ENCODE results near the gene C1orf167.
"Not testable (repeated sequence)": the region's sequence is repeated elsewhere in the genome, so short reads cannot be mapped to it uniquely, and the experiment has no call there.

C1orf167 gene

GRCh38 chr1:11800391-11800755 lies 38.4 kb downstream of the C1orf167 start:
- no peak for DNase-seq (ENCODE audit: low read depth)

- DNase-seq (ENCODE audit: low read depth): no peak
These were observed 38.9 kb downstream of the C1orf167 start for GRCh38 chr1:11800756-11801433.

- DNase-seq (ENCODE audit: low read depth): no peak
These were observed 40.6 kb downstream of the C1orf167 start for GRCh38 chr1:11802616-11802972.

GRCh38 chr1:11802973-11803885 lies 41.2 kb downstream of the C1orf167 start:
- DNase-seq (ENCODE audit: low read depth): peak; percentile 68

GRCh38 chr1:11803924-11804665 lies 42.1 kb downstream of the C1orf167 start:
- DNase-seq (ENCODE audit: low read depth): not testable (repeated sequence)

GRCh38 chr1:11804666-11805421 lies 42.9 kb downstream of the C1orf167 start:
- DNase-seq (ENCODE audit: low read depth): no peak

GRCh38 chr1:11805422-11806306 lies 43.7 kb downstream of the C1orf167 start, which contains the start of the genes CLCN6 and MTHFR:
CLCN6 (plus strand) TSS chr1:11806191; CDS start chr1:11806263, 72 bp downstream.
MTHFR (minus strand) TSS chr1:11805964; CDS start chr1:11803116, 2,848 bp downstream.
- peak; percentile 97 for DNase-seq (ENCODE audit: low read depth)

GRCh38 chr1:11806307-11806936 lies 44.4 kb downstream of the C1orf167 start:
- no peak for DNase-seq (ENCODE audit: low read depth)

GRCh38 chr1:11807133-11807532 lies 45.1 kb downstream of the C1orf167 start:
- no peak for DNase-seq (ENCODE audit: low read depth)

GRCh38 chr1:11813021-11813420 lies 51.0 kb downstream of the C1orf167 start:
- DNase-seq (ENCODE audit: low read depth): no peak

- DNase-seq (ENCODE audit: low read depth): no peak
These were observed 55.2 kb downstream of the C1orf167 start for GRCh38 chr1:11817192-11817591.

GRCh38 chr1:11822091-11822490 lies 60.1 kb downstream of the C1orf167 start:
- DNase-seq (ENCODE audit: low read depth): no peak

GRCh38 chr1:11823366-11824137 lies 61.6 kb downstream of the C1orf167 start:
- DNase-seq (ENCODE audit: low read depth): no peak

GRCh38 chr1:11825131-11825530 lies 63.1 kb downstream of the C1orf167 start:
- DNase-seq (ENCODE audit: low read depth): no peak

- DNase-seq (ENCODE audit: low read depth): no peak
These were observed 65.0 kb downstream of the C1orf167 start for GRCh38 chr1:11826946-11827345.

GRCh38 chr1:11828511-11828910 lies 66.5 kb downstream of the C1orf167 start:
- DNase-seq (ENCODE audit: low read depth): no peak

GRCh38 chr1:11831945-11832725 lies 70.1 kb downstream of the C1orf167 start:
- no peak for DNase-seq (ENCODE audit: low read depth)

- DNase-seq (ENCODE audit: low read depth): no peak
These were observed 71.5 kb downstream of the C1orf167 start for GRCh38 chr1:11833497-11833896.

GRCh38 chr1:11833900-11834299 lies 71.9 kb downstream of the C1orf167 start:
- no peak for DNase-seq (ENCODE audit: low read depth)
